Colon (tissue), 2 donors: Measurements from ENCODE around the gene GAS6.

Experiments
- FAIRE-seq: peaks from 2 replicates; lab custom pipeline; 2012; peaks lifted over from hg19 to GRCh38; lab: Jason Lieb, UNC
- donor health status: control.
- donor health status: control.

Gene GAS6

GRCh38 chr13:113851826-113852535 is 11.9 kb downstream of the GAS6 start:
- FAIRE-seq: no peak

GRCh38 chr13:113851480-113851803 is 12.4 kb downstream of the GAS6 start:
- FAIRE-seq: no peak

GRCh38 chr13:113850722-113851479 is 13.0 kb downstream of the GAS6 start:
- no peak for FAIRE-seq

- FAIRE-seq: no peak
Observed at GRCh38 chr13:113849981-113850721, 13.7 kb downstream of the GAS6 start.

- no peak for FAIRE-seq
Observed at GRCh38 chr13:113849546-113849945, 14.3 kb downstream of the GAS6 start.

GRCh38 chr13:113848431-113849260 is 15.2 kb downstream of the GAS6 start:
- FAIRE-seq: no peak

- no peak for FAIRE-seq
Observed at GRCh38 chr13:113848020-113848419, 15.9 kb downstream of the GAS6 start.

- FAIRE-seq: no peak
Observed at GRCh38 chr13:113846636-113847318, 17.1 kb downstream of the GAS6 start.

GRCh38 chr13:113845723-113846635 is 17.9 kb downstream of the GAS6 start:
- FAIRE-seq: no peak

- FAIRE-seq: no peak
Observed at GRCh38 chr13:113845055-113845454, 18.8 kb downstream of the GAS6 start.

- FAIRE-seq: no peak
Observed at GRCh38 chr13:113843864-113844556, 19.9 kb downstream of the GAS6 start.

GRCh38 chr13:113843063-113843654 is 20.7 kb downstream of the GAS6 start:
- FAIRE-seq: no peak

- no peak for FAIRE-seq
Observed at GRCh38 chr13:113842336-113843062, 21.4 kb downstream of the GAS6 start.

GRCh38 chr13:113841353-113841650 is 22.6 kb downstream of the GAS6 start:
- FAIRE-seq: no peak

- FAIRE-seq: no peak
Observed at GRCh38 chr13:113840541-113841352, 23.1 kb downstream of the GAS6 start.

GRCh38 chr13:113839536-113840204 is 24.2 kb downstream of the GAS6 start:
- no peak for FAIRE-seq

GRCh38 chr13:113838711-113839201 is 25.1 kb downstream of the GAS6 start:
- FAIRE-seq: no peak
